ENCODE measurements around the gene SPATA16.
"Not testable (repeated sequence)": the region's sequence is repeated elsewhere in the genome, so short reads cannot be mapped to it uniquely, and the experiment has no call there.

Gene SPATA16

DNA sequence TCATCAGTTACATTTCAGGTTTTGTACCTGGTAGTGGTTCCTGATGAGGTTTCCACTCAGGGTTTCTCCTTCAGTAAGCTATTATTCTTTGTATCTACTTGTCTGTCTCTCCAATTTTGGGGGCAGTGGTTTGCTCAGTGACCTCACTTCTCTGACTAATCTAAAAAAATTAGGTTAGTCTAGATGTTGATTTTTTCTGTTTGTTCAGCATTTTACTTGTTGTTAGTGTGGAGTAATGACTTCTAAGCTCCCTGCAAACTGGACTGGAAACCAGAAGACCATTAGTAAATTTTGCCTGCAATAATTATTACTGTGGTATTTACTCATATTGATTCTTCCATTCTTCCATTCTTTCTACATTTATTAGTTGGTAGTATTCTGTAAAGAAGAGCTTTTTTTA lies 139.4 kb downstream of the SPATA16 start:
- DNase-seq = no peak

DNA sequence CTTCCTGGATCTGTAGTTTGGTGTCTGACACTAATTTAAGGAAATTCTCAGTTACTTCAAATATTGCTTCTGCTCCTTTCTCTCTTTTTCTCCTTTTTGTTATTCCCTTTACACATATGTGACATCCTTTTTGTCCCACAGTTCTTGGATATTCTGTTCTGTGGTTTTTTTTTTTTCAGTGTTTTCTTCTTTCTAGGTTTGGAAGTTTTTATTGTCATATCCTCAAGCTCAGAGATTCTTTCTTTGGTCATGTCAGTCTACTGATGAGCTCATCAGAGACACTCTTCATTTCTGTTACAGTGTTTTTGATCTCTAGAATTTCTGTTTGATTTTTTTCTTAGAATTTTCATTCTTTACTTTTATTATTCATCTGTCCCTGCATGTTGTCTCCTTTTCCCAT lies 140.5 kb downstream of the SPATA16 start:
- DNase-seq = no peak

DNA sequence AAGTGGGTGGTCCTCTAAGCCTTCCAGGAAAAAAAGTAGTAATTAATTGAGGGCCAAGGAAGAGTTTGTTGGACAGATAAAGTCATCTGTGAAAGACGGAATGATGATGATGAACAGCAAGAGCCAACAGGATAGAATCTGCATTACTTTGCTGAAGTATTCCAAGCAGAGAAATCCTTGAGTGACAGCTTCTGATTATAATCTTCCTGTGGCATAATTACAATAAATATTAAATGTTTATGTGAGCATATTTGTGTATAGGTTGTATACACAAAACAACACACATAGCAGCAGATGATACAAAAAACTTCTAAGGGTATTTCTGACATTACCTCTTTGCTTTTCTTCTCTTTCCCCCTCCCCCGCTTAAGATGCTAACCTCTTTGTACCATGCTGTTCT lies 147.6 kb downstream of the SPATA16 start:
- no peak for DNase-seq

DNA sequence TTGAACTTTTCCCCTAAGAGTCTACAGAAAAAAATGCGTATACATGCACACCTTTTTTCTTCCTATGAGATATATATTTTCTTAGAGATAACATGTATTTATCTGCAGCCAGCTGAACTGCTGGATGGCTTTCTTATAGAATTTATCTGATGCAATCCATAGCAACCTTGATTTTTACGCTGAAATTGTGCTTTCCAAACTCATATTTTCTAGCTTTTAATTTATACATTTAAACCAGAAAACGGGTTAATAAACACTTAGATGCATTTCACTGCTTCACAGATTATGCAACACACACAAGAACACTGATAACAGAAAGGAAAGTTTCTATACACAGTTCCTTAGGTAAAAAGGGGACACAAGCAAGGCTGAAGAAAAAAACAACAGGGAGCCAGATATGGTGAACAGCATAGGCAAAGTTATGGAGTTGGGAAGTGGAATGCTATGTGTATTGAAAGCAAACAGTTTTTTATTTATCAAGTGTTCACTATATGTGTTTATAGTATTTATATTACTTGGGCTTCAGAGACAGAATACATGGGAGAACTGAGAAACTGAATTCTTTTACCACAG lies 149.5 kb downstream of the SPATA16 start:
- DNase-seq = no peak

DNA sequence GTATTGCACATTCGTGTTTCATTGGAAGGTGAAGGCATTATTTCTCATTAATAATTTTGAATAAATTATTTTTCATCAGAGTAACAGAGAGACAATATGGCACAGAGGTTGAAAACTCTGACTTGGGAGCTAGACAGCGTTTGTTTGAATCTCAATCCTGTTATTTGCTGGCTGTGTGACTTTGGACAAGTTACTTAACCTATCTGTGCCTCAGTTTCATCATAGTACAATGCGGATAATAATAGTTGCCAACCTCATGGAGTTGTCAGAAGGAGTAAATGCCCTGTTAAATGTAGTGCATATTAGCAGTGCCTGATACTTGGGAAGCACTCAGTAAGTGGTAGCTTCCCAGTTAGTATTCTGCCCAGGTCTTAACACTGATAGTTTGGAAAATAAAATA lies 151.7 kb downstream of the SPATA16 start:
- no peak for DNase-seq

DNA sequence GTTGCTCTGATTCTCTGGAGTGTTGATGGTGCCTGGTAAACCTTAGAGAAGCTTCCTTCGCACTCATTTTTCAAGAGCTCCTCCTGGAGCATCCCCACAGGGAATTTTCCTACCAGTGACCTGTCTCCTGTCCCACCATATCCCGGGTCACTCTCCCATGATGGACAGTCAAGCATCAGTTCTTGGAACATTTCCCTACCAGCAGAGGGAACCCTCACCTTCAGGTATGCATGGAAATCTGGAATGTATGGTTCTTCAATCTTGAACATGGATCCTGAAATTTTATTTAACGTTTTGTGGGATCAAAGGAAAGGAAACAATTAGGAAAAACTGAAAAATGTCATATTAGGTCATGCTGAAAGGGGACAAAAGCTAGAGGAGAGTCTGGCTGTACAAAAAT lies 153.8 kb downstream of the SPATA16 start:
- DNase-seq = no peak

DNA sequence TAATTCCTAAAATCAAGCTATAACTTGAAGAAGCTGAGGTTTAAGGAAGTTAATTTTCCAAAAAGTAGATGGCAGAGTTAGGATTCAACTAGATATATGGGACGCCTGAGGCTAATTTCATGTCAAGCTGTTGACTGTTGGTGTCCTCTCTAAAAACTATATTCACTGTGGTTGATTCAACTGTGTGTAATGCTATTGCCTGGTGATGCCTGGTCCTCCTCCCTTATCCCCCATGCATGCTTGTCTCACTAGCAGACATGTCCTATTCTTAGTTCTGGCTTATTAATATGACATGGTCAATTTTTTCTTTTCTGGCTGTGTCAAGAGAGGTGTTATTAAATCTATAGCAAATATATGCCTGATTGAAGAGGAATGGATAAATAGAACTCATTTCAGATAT lies 156.1 kb downstream of the SPATA16 start:
- DNase-seq = no peak

DNA sequence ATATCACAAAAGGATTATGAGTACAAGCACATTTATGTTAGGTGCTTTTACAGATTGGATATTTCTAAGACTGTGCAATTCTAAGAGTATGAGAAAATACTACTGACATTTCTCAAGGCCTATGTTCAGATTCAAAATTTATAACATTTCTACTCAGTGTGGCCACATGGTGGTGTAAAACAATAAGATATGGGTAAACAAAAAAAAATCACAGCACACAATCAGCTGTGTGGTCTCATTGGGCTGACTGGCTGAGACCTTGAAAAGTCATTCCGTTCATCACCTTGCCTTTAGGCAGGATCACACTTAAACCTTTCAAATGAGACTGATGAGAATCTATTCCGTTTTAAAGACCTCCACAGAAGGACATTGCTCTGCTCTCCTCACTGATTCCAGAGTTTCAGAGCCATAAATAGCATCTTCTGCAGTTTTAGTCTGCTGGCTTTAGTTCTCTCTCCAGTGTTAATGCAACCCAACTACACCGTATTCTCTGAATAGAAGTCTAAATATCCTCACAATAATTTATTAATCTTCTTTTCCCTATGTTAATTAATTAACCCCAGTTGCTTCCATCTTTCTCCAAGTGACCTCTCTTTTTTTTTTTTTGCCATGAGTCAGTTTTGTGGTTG lies 158.2 kb downstream of the SPATA16 start:
- DNase-seq = no peak

DNA sequence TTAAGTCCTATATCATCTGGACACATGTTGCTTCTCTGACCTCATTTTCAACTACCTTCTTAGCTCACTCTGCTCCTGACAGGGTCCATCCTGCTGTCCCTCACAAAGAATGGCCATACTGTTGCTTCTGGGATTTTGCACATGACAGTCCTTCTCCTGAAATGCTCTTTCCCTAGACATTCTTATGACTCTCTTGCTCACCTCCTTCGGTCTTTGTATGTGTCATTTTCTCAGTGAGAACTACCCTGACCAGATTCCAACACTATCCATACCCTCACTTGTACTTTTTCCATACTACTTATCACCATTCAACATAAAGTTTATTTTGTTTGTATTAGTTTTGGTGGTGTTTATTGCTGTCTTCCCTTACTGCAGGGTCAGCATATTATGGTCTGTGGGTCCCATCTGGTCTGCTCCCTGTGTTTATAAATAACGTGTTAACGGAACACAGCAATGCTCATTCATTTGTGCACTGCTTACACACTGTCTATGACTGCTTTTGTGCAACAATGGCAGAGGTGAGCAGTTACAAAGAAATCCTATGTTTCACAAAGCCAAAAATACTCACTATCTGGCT lies 159.5 kb downstream of the SPATA16 start:
- DNase-seq = no peak

DNA sequence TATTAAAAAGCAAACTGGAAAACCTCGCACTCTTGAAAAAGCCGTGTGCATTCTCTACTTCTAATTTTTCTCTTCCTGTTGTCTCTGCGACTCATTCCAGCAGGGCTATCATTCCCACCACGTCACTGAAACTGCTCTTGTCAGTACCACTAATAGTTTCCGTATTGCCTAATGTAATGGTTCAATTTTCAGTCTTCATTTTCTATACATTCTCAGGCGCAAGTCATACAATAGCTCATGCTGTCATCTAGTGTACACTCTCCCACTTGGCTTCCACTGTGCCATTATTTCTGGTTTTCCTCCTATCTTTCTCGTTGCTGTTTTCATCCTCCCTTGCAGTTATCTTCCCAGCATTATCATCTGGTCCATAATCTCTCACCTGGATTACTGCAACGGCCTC lies 160.2 kb downstream of the SPATA16 start:
- DNase-seq = no peak

DNA sequence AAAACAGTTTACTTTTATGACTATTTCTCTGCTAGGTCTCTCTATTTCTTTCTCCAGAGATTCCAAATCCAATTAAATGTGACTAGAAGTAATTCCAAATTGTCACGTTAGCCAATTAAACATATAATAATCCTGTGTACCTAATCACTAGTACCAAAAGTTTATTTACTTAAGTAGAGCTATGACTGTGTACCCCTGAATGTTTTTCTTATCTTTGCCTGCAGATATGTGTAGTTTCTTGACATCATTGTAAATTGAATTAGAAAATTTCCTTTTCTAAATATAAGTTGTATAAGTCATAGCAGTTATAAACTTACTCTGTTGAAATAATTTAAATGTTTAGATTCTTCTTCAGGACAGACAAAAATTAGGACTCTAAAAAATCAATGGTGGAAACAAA lies 163.3 kb downstream of the SPATA16 start:
- no peak for DNase-seq

DNA sequence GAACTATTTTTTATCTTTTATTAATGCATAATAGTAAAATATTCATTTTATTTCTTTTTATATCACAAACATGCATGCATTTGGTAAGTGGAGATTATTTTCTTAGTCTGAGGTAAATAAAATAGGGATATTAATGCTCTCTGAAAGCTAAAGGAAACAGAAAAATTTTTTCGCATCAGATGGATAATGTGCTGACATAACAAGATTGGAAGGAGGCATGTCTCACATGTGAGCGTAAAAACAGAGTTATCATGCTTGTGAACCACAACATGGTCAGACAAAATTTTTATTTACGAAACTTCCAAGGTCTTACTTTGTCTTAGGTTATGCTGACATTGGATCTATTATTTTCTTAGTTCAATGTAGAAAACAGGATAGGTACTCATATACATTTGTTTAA lies 166.1 kb downstream of the SPATA16 start:
- DNase-seq = no peak

DNA sequence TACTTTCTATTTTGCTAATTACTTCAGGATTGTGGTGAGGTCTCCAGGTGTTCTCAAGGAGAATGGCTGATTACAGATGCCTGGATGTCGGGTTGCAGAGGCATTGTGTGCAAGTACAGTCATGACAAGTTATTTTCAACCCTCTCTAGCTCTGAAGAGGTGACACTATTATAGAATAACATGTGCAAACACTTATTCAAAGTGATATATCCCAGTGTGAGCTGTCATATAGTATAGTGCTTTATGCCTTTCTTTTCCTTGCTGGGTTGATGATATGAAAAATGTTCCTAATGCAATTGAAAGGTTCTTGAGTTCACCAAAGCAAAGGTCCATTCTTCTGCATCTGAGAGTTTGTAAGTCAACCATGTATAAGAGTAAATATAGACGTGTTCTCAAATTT lies 167.2 kb downstream of the SPATA16 start:
- no peak for DNase-seq

DNA sequence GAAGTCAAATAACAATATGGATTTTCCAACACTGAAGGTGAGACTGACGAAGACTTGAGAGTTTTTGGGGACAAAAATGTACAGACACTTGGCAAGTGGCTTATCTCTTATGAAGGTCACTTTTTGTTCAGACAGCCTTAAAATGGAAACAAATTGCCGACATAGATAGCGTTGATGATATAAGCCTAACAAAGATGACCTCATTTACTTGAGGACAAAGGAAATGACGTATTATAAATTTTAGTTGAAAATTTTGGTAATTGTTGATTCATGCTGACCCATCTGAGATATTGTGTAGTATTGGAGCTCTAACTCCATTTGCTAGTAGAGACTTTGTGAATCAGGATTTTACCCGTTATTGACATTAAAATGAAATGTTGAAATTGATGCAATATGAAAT lies 168.3 kb downstream of the SPATA16 start:
- DNase-seq = no peak

DNA sequence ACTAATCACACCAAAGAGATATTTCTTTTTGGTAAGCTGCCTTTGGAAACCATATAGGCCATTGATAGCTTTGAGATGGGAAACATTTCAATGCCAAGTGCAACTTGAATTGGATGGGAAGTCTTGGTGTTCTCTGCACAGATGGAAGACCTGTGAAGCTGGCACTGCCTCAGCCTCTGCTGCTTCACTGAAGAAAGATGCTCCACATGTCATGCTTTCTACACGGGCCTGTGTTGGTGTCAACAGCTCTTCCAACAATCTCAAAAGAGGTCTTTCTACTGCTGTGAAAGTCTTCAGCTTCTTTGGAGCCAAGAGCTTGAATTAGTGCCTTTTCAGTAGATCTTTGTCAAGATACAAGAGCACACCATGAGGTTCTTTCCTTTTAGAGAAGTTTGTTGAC lies 169.0 kb downstream of the SPATA16 start:
- DNase-seq = no peak

DNA sequence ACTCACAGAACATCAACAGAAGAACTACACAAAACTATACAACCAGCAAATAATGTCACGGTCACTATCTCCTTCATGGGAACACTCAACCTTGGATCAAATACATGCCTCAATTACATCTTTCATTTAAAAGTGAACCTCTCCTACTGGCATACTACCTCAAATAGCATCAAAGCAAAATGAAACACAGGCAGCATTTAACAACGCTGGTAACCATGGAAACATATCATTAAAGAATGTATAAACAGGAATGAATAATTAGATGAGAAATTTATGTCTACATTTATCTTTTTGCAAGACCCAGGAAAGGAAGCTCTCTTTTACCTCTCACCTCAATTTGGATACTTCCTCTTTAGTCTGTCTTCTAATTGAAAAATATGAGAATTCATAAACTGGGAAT lies 172.4 kb downstream of the SPATA16 start:
- DNase-seq = no peak

DNA sequence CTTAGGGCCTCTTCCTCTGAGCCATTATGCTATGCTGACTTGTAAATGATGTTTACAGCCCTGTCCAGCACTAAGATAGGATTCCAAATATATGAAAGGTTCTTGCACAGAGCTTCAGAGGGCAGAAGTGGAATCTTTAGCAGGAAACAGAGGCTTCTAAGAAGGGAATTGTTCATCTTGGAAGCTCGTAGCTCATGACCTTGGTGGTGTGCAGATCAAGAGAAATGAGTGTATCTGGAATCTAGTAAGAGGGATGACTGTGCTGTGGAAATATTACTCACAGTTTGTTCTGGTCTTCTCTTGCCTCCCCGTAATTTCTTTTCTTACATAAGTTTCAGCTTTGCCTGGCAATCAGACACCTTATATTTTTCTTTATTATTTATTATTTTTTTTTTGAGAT lies 175.8 kb downstream of the SPATA16 start:
- DNase-seq = no peak

DNA sequence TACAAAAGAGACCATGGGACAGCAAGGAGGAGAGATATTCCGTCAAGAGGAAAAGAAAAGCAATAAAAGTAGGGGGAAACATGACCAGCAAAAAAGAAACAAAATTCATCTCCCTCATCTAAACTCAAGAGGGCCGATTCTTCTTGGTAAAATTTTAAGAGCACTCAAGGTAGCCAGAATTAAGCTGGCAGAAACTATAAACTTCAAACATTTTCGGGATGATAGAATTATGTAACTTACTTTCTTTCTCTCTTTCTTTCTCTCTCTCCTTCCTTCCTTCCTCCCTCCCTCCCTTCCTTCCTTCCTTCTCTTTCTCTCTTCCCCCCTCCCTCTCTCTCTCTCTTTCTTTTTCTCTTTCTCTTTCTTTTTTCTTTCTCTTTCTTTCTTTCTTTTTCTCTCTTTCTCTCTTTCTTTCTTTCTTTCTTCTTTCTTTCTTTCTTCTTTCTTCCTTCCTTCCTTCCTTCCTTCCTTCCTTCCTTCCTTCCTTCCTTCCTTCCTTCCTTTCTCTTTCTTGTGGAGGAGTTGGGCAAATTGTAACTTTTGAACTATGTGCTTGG lies 180.3 kb downstream of the SPATA16 start:
- DNase-seq = not testable (repeated sequence)

DNA sequence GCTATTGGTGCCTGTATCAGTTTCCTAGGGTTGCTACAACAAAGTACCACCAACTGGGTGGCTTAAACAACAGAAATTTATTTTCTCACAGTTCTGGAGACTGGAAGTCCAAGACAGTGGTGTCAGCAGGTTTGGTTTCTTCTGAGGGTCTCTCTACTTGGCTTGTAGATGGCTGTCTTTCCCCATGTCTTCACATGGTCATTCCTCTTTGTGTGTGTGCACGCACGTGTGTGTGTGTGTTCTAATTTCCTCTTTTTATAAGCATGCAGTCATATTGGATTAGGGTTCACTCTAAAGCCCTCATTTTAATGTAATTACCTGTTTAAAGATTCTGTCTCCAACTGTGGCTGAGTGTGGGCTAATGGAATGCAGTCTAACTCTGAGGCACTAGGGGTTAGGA lies 182.5 kb downstream of the SPATA16 start:
- DNase-seq = no peak

DNA sequence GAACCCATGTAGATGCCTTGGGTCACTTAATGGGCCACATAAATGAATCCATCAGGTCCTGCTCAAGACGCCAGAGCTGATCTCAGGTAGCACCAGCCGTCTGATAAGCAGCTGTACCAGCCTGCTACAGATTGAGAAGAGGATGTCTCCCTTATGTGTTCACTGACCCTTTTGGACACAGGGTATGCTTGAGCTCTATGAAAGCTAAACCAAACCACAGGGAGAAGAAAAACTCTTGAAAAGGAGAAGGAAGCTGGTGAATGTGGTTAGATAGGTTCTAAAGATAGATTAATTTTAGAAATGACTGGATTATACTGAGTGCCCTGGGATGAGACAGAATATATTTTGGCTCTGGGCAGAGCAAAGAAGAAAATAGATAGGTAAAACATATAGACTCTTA lies 187.5 kb downstream of the SPATA16 start:
- DNase-seq = no peak

DNA sequence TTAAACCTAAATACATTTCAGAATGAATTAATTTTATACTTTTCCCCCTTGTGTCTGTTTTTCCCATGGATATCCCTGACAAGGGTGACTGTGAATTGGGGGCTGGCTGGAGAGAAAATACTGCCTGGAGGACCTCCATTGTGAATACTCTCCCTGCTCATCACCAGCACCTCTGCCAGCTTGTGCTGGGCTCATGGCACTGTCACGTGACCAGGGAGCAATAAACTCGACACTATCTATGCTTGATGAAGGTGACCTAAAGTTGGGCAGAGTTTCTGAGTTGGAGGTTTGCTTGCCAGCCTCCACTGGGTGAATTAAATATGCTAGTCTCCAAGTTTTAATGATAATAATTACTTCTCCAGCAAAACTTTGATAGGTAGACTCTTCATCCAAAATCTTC lies 189.5 kb downstream of the SPATA16 start:
- DNase-seq = no peak

DNA sequence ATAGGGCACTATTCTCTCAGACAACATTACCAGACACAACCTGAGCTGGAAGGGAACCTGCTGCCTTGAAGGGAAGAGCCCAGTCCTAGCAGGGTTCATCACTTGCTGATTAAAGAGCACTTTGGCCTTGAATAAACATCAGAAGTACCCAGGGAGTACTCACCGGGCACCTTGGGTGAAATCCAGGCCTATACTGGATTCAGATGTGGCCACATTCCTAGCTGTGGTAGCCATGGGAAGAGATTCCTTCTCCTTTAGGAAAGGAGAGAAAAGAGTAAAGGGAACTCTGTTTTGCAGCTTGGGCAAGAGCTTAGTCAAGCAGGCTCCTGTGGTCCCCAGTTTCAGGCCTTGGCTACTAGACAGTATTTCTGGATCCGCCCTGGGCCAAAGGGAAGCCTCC lies 195.0 kb downstream of the SPATA16 start:
- DNase-seq = no peak

DNA sequence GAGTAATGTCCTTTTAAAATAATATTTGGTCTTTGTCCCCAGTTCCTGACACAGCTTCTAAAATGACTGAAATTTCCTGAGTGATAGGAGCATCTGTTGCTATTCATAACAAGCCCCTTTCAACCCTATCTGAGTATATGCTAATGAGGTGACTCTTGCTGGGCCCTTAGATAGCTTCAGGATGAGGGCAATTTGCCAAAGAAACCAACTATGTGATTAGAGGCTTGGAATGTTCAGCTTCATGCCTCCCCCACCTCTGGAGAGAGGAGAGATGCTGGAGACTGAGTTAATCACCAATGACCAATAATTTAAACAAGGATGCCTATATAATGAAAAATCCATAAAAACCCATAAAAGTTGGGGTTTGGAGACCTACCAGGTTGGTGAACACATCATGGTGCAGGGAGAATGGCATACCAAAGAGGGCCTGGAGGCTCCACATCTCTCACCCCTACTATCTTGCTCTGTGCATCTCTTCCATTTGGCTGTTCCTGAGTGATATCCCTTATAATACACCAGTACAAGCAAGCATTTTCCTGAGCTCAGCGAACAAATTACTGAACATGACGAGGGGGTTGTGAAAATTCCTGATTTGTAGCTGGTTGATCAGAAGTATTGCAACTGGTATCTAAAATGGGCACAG lies 201.3 kb downstream of the SPATA16 start:
- DNase-seq = no peak

DNA sequence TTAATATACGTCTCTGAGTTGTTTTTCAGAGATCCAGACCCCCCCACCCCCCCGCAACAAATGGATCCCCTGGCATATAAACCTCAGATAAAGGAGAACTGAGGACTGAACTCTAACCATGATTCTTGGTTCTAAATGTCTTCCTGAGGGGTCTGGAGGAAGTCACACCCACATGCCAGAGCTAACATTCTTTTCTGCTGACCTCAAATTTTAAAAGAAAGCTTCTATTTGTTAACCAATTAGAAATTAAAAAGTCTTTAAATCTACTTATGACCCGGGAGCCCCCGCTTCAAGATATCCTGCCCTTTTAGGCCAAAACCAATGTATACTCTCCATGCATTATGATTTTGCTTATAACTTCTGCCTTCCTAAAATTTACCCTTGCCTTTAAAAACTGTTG lies 202.2 kb downstream of the SPATA16 start:
- no peak for DNase-seq
